BE2C (cell line): ENCODE measurements around the gene LIN37.

Source experiments
- DNase-seq: peaks from one replicate; pipeline ENCODE4 v3.0.0-alpha.2; 2020
- H3K27me3 ChIP-seq: fragments of 250-450 bp; sonication (Bioruptor Pico); 2 replicates; pipeline ENCODE4 v1.5.1; 2020; ENCODE audit warnings: mild to moderate bottlenecking
- H3K36me3 ChIP-seq: fragments of 250-450 bp; sonication (Bioruptor Pico); 2 replicates; pipeline ENCODE4 v1.5.1; 2020; ENCODE audit warnings: mild to moderate bottlenecking
- H3K4me1 ChIP-seq: fragments of 250-450 bp; sonication (Bioruptor Pico); 2 replicates; pipeline ENCODE4 v1.5.1; 2020
- H3K4me3 ChIP-seq: 2 replicates; pipeline ENCODE4 v1.5.1; 2011; ENCODE audit warnings: low read depth, low read length
- H3K9me3 ChIP-seq: fragments of 250-450 bp; sonication (Bioruptor Pico); 2 replicates; pipeline ENCODE4 v1.5.1; 2020
- TF ChIP-seq, protein P1 (sequence below): IDR thresholded peaks from 2 replicates; pipeline ENCODE4 v1.5.1; 2012; ENCODE audit warnings: mild to moderate bottlenecking, low read depth, low read length

The LIN37 gene

GRCh38 chr19:35738887-35739229 lies 9.5 kb upstream of the LIN37 start:
- no peak for DNase-seq
- Histone ChIP-seq H3K4me1 (no peaks in the 10 kb centered on the region), H3K4me3 (no peak overlapping the region), H3K36me3 (peaks cover 40% of the 10 kb centered on the region), H3K9me3 (no peaks in the 10 kb centered on the region), H3K27me3 (no peaks in the 10 kb centered on the region)
- TF ChIP-seq, protein P1, sequence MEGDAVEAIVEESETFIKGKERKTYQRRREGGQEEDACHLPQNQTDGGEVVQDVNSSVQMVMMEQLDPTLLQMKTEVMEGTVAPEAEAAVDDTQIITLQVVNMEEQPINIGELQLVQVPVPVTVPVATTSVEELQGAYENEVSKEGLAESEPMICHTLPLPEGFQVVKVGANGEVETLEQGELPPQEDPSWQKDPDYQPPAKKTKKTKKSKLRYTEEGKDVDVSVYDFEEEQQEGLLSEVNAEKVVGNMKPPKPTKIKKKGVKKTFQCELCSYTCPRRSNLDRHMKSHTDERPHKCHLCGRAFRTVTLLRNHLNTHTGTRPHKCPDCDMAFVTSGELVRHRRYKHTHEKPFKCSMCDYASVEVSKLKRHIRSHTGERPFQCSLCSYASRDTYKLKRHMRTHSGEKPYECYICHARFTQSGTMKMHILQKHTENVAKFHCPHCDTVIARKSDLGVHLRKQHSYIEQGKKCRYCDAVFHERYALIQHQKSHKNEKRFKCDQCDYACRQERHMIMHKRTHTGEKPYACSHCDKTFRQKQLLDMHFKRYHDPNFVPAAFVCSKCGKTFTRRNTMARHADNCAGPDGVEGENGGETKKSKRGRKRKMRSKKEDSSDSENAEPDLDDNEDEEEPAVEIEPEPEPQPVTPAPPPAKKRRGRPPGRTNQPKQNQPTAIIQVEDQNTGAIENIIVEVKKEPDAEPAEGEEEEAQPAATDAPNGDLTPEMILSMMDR = no peak

- Histone ChIP-seq H3K27me3 (no peaks in the 10 kb centered on the region), H3K9me3 (no peaks in the 10 kb centered on the region), H3K4me1 (peaks cover 3% of the 10 kb centered on the region; the same call in 1 of the 2 replicates), H3K36me3 (peaks cover 33% of the 10 kb centered on the region), H3K4me3 (peak overlapping the region; percentile 80)
- no peak for DNase-seq
- TF ChIP-seq, protein P1 = no peak
These were observed 8.9 kb upstream of the LIN37 start for GRCh38 chr19:35739275-35740107.

DNA sequence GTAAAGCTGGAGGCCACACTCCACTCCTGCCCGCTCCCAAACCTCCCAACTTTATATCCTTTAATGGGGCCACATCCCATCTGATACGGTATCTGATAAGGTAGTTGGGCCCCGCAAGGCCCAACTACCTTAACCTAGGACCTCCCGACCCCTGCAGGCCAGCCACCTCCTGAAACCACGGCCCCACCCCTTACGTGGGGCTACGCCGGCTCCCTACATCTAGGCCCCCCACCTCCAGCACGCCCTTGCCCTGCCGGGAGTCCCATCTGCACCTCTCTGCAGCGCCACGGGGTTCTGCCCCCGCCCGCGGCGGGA lies 8.3 kb upstream of the LIN37 start:
- H3K27me3 ChIP-seq = no peaks in the 10 kb centered on the region
- H3K4me1 ChIP-seq = peaks cover 3% of the 10 kb centered on the region; the same call in 1 of the 2 replicates
- peaks cover 29% of the 10 kb centered on the region for H3K36me3 ChIP-seq
- no peaks in the 10 kb centered on the region for H3K9me3 ChIP-seq
- H3K4me3 ChIP-seq = peak overlapping the region; percentile 80
- TF ChIP-seq, protein P1 = no peak
- no peak for DNase-seq

GRCh38 chr19:35740423-35741202 lies 7.8 kb upstream of the LIN37 start:
- TF ChIP-seq, protein P1 = no peak
- no peaks in the 10 kb centered on the region for H3K27me3 ChIP-seq
- peak overlapping the region; percentile 80 for H3K4me3 ChIP-seq
- H3K9me3 ChIP-seq = no peaks in the 10 kb centered on the region
- DNase-seq = peak; percentile 99
- peaks cover 25% of the 10 kb centered on the region for H3K36me3 ChIP-seq
- H3K4me1 ChIP-seq = peaks cover 3% of the 10 kb centered on the region; the same call in 1 of the 2 replicates

DNA sequence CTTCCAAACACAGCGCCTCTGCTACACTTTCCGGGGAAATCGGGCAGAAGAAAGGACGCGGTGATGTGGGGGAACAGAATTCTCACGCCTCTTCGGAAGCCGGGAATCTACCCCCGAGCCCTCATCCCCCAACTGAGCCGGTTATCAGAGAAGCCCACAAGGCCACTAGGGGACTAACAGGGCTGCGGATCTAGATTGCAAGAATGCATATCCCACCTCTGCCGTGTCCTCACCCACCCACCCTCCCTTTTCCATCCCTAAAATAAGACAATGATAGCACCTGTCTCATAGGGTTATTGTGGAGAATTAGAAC lies 7.2 kb upstream of the LIN37 start:
- H3K4me1 ChIP-seq = peaks cover 3% of the 10 kb centered on the region; the same call in 1 of the 2 replicates
- no peaks in the 10 kb centered on the region for H3K27me3 ChIP-seq
- H3K4me3 ChIP-seq = peak overlapping the region; percentile 80
- H3K36me3 ChIP-seq = peaks cover 21% of the 10 kb centered on the region
- DNase-seq = no peak
- H3K9me3 ChIP-seq = no peaks in the 10 kb centered on the region
- TF ChIP-seq, protein P1 = peak; percentile 39
